Hepatocyte (in vitro differentiated cells): ENCODE data around the gene HOXC11. TPM values are rescaled to one million over a fixed set of nuclear protein-coding genes. Genes with fewer than 3 reads are reported as not detected.
A peak's percentile ranks its signal among the peaks of the same experiment; 100 is the strongest.

Experiments used
- DNase-seq: peaks from one replicate; pipeline ENCODE4 v3.0.0-alpha.2; 2016; ENCODE audit warnings: low spot score
- H2AFZ ChIP-seq: fragments of 200-600 bp; sonication (generic); 2 replicates; pipeline ENCODE4 v1.6.0; 2016; ENCODE audit warnings: antibody characterized with exemption, mild to moderate bottlenecking
- H3K27ac ChIP-seq: fragments of 200-600 bp; sonication (generic); 2 replicates; pipeline ENCODE4 v1.5.1; 2016; ENCODE audit warnings: mild to moderate bottlenecking
- H3K27me3 ChIP-seq: fragments of 200-600 bp; sonication (generic); 2 replicates; pipeline ENCODE4 v1.6.1; 2016
- H3K36me3 ChIP-seq: fragments of 200-600 bp; sonication (generic); replicated peaks from 2 replicates; pipeline ENCODE4 v1.5.1; 2016; ENCODE audit warnings: low read depth; ENCODE audit not compliant: insufficient read depth
- H3K4me1 ChIP-seq: fragments of 200-600 bp; sonication (generic); 2 replicates; pipeline ENCODE4 v1.5.1; 2016; ENCODE audit warnings: mild to moderate bottlenecking, moderate library complexity; ENCODE audit not compliant: insufficient read depth
- H3K4me2 ChIP-seq: fragments of 200-600 bp; sonication (generic); 2 replicates; pipeline ENCODE4 v1.6.0; 2016
- H3K4me3 ChIP-seq: fragments of 200-600 bp; sonication (generic); 2 replicates; pipeline ENCODE4 v1.5.1; 2016; ENCODE audit warnings: mild to moderate bottlenecking
- H3K79me2 ChIP-seq: fragments of 200-600 bp; sonication (generic); 2 replicates; pipeline ENCODE4 v1.6.0; 2017; ENCODE audit warnings: mild to moderate bottlenecking
- H3K9me2 ChIP-seq: fragments of 200-600 bp; sonication (generic); replicated peaks from 2 replicates; pipeline ENCODE4 v1.6.0; 2017; ENCODE audit warnings: mild to moderate bottlenecking; ENCODE audit not compliant: insufficient read depth
- H3K9me3 ChIP-seq: fragments of 200-600 bp; sonication (generic); 2 replicates; pipeline ENCODE4 v1.5.1; 2016; ENCODE audit warnings: low read depth, mild to moderate bottlenecking
- H4K20me1 ChIP-seq: fragments of 200-600 bp; sonication (generic); 2 replicates; pipeline ENCODE4 v1.6.0; 2016; ENCODE audit warnings: mild to moderate bottlenecking; ENCODE audit not compliant: insufficient read depth, poor library complexity, severe bottlenecking
- EZH2 ChIP-seq: fragments of 200-600 bp; sonication (generic); IDR thresholded peaks from 2 replicates; pipeline ENCODE4 v1.6.1; 2016; ENCODE audit warnings: antibody characterized with exemption, mild to moderate bottlenecking, borderline replicate concordance
- EZH2phosphoT487 ChIP-seq: fragments of 200-600 bp; sonication (generic); IDR thresholded peaks from one replicate; pipeline ENCODE4 v1.6.1; 2018; ENCODE audit warnings: antibody characterized with exemption, mild to moderate bottlenecking, low read depth, moderate library complexity; ENCODE audit not compliant: unreplicated experiment, severe bottlenecking
- WGBS: methylation state at CpG from one replicate; pipeline ENCODE4 v1.1.6; 2016; ENCODE audit warnings: low lambda C conversion rate; ENCODE audit errors: missing lambda C conversion rate; 5-methylcytosine and 5-hydroxymethylcytosine counted together
- polyA plus RNA-seq: library from polyadenylated mRNA; unstranded; fragments of >200 nt; fragmentation: Nextera tagmentation; extraction: Ambion mirVana; gene quantifications from 2 replicates; pipeline ENCODE4 v1.2.1, GENCODE V29; 2016
- total RNA-seq: library from RNA; depleted of rRNA; stranded (reverse); fragments of >200 nt; gene quantifications from 2 replicates; pipeline ENCODE4 v1.2.3, GENCODE V29; 2014
- TF ChIP-seq, protein P1 (sequence below): fragments of 200-600 bp; sonication (generic); IDR thresholded peaks from 2 replicates; pipeline ENCODE4 v1.5.1; 2016; ENCODE audit warnings: antibody characterized with exemption, mild to moderate bottlenecking; ENCODE audit not compliant: poor library complexity

HOXC11 gene
- total and polyA plus RNA-seq, 2 experiments from 2014 or later = 0.63 to 1.3 TPM

DNA sequence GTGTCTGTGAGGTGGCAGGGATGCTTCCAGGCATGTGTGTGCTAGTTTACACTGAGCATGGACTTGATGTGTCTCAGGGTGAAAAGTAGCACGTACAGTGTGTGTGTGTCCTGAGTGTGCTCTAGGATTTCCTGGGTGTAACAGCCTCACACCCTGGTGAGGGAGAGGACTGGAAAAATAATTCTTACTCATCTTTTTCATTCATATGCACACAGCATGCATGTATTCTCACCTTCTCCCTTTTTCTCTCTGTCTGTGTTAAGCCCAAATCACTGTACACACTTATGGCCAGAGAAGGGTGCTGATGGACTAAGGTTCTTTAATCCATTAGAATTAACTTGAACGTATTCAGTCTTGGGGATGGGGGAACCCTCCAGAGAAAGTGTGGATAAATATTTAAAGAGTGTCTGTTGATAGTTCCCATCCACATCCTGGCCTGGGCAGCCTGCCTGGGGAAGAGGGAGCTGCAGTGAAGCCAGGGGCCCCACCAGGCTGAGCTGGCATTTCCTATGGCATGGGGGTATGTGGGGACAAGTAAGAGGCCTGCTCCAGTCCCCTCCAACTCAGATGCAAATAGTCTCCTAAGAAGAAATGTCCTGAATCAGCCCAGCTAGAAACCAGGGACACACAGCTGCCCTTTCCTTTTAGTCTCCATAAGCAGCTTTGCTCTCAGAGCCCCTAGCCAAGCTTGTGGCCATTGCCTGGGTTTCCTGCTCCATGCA is 34.8 kb downstream of the HOXC11 start:
- no peaks in the 10 kb centered on the region for H3K36me3 ChIP-seq
- H3K9me2 ChIP-seq = no peaks in the 10 kb centered on the region
- H2AFZ ChIP-seq = no peak overlapping the region
- no peak for DNase-seq
- H4K20me1 ChIP-seq = no peaks in the 10 kb centered on the region
- H3K27ac ChIP-seq = no peak overlapping the region
- H3K4me3 ChIP-seq = no peak overlapping the region
- peak overlapping the region; percentile 95 for H3K4me2 ChIP-seq
- no peaks in the 10 kb centered on the region for H3K9me3 ChIP-seq
- TF ChIP-seq EZH2 = no peak
- TF ChIP-seq, protein P1, sequence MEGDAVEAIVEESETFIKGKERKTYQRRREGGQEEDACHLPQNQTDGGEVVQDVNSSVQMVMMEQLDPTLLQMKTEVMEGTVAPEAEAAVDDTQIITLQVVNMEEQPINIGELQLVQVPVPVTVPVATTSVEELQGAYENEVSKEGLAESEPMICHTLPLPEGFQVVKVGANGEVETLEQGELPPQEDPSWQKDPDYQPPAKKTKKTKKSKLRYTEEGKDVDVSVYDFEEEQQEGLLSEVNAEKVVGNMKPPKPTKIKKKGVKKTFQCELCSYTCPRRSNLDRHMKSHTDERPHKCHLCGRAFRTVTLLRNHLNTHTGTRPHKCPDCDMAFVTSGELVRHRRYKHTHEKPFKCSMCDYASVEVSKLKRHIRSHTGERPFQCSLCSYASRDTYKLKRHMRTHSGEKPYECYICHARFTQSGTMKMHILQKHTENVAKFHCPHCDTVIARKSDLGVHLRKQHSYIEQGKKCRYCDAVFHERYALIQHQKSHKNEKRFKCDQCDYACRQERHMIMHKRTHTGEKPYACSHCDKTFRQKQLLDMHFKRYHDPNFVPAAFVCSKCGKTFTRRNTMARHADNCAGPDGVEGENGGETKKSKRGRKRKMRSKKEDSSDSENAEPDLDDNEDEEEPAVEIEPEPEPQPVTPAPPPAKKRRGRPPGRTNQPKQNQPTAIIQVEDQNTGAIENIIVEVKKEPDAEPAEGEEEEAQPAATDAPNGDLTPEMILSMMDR = no peak
- TF ChIP-seq EZH2phosphoT487 = no peak
- 46% methylated on average over 2 of the region's 2 CpGs for WGBS
- peaks cover 88% of the 10 kb centered on the region for H3K27me3 ChIP-seq
- H3K4me1 ChIP-seq = peaks cover 15% of the 10 kb centered on the region
- peaks cover 4% of the 10 kb centered on the region for H3K79me2 ChIP-seq

DNA sequence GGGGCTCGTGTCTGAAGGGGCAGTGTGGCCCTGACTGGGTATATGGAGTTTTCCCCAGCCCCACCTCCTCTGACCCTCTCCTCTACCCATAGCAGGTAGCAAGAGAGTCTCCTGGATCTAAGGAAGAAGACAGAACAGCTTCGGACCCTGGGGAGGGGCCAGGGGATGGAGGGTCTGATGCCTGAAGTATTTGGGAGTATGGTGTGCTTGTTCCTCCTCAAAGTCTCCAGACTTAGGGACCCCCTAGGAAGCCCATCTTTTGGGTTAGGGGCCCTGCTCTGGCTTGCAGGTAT is 35.3 kb downstream of the HOXC11 start:
- H3K4me2 ChIP-seq = peak overlapping the region; percentile 95
- no peaks in the 10 kb centered on the region for H3K36me3 ChIP-seq
- TF ChIP-seq EZH2 (no peak), EZH2phosphoT487 (no peak)
- TF ChIP-seq, protein P1 = no peak
- H3K27ac ChIP-seq = no peak overlapping the region
- H3K27me3 ChIP-seq = peaks cover 88% of the 10 kb centered on the region
- peaks cover 15% of the 10 kb centered on the region for H3K4me1 ChIP-seq
- H3K79me2 ChIP-seq = peaks cover 4% of the 10 kb centered on the region
- no peak overlapping the region for H2AFZ ChIP-seq
- no peak for DNase-seq
- WGBS = 50% methylated on average over 2 of the region's 2 CpGs
- H3K9me2 ChIP-seq = no peaks in the 10 kb centered on the region
- H3K4me3 ChIP-seq = no peak overlapping the region
- no peaks in the 10 kb centered on the region for H4K20me1 ChIP-seq
- H3K9me3 ChIP-seq = no peaks in the 10 kb centered on the region

DNA sequence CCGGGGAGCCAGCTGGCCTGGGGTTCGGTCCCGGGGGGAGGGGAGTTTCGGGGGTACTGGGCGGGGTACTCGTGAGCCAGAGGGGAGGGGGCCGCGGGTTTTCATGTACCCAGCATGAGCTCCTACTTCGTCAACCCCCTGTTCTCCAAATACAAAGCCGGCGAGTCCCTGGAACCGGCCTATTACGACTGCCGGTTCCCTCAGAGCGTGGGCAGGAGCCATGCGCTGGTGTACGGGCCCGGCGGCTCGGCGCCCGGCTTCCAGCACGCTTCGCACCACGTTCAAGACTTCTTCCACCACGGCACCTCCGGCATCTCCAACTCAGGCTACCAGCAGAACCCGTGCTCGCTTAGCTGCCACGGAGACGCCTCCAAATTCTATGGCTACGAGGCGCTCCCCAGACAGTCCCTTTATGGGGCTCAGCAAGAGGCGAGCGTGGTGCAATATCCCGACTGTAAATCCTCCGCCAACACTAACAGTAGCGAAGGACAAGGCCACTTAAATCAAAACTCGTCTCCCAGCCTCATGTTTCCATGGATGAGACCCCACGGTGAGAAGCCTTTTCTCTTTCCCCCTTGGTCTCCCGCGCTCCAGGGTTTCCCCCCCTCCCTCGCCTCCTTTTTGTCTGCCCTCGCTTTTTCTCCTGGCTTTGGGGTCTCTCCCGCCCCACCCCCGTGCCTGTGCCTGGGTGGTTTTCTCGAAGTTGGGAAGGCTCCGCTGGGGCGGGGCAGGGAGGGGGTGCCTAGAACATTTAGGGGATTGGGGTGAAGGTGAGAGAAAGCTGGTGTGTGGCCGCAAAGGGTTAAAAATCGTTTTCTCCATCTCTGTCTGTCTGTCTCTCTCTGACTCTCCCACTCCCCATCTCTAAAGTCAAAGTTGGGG is 36.5 kb downstream of the HOXC11 start:
- Histone ChIP-seq H4K20me1 (no peaks in the 10 kb centered on the region), H3K4me1 (peaks cover 15% of the 10 kb centered on the region), H3K9me3 (no peaks in the 10 kb centered on the region), H3K9me2 (no peaks in the 10 kb centered on the region), H3K79me2 (peaks cover 4% of the 10 kb centered on the region), H3K27me3 (peaks cover 88% of the 10 kb centered on the region), H2AFZ (no peak overlapping the region), H3K36me3 (no peaks in the 10 kb centered on the region), H3K27ac (peak overlapping the region; percentile 81), H3K4me2 (peak overlapping the region; percentile 95), H3K4me3 (no peak overlapping the region)
- TF ChIP-seq EZH2phosphoT487 (no peak), EZH2 (peak; percentile 92)
- 7% methylated on average over 39 of the region's 51 CpGs for WGBS
- DNase-seq = peak; percentile 54
